ENCODE data around the gene SH3RF3.

SH3RF3 gene

DNA sequence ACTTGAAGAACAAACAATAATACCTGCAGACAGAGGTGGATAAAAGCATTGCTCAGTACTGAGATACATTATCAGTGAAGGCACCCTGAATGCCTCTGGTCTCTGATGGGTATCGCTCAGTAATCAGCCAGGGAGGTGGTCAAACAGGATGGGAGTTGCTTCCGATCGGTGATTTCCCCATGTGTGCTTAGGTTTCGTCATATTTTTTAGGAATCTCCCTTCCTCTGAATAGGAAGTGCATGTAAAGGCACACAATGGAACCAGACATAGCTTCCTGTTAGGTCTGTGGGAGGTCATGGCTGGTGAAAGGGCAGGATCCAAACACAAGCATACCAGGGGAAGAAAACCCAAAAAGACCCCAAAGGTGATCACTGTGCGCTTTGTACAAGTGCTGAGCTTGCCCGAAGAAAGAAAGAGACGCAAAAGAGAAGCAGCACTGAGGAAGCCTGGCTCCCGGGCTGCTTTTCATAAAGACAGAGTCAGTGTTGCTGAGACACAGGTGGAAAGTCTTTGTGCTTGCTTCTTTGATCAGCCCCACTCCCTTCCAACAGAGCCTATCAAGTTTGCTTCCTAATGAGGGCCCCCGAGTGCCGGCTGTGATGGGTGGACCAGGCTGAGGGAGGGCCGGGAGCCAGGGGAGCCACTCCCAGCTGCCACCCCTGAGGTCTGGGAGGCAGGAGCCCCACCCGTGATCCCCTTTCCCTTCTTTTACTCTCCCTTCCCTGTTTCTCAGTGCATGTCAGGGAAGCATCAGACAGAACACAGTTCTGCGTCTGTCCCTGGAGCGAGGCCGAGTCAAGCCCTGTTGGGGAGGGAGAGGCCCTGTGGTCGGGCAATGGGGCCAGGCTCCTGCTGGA, 138.2 kb downstream of the SH3RF3 start:
- peak in 2 of 10 donors; percentile 49 to 67 for DNase-seq
- intact Hi-C loops (cut with DNase I), result no loop called here

DNA sequence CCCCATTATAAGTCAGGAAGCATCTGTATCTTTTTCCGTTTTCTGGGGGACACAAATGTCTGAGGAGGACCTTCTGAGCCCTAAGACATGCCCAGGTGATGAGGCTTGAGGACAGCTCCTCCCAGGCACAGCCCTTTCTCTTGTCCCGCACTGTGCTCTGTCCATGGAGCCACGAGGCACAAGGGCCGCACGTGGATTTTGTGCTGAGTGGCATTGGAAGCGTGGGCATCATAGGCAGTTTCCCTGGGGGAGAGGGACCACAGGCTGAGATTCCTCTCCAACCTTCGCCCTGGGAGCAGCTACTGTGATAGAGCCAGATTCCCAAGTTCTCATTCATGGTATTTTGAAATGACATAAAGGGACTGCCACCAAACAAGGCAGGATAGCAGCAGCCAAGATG, 139.9 kb downstream of the SH3RF3 start:
- intact Hi-C loops (cut with DNase I), result no loop called here
- peak in 2 of 10 donors; percentile 35 to 74 for DNase-seq

DNA sequence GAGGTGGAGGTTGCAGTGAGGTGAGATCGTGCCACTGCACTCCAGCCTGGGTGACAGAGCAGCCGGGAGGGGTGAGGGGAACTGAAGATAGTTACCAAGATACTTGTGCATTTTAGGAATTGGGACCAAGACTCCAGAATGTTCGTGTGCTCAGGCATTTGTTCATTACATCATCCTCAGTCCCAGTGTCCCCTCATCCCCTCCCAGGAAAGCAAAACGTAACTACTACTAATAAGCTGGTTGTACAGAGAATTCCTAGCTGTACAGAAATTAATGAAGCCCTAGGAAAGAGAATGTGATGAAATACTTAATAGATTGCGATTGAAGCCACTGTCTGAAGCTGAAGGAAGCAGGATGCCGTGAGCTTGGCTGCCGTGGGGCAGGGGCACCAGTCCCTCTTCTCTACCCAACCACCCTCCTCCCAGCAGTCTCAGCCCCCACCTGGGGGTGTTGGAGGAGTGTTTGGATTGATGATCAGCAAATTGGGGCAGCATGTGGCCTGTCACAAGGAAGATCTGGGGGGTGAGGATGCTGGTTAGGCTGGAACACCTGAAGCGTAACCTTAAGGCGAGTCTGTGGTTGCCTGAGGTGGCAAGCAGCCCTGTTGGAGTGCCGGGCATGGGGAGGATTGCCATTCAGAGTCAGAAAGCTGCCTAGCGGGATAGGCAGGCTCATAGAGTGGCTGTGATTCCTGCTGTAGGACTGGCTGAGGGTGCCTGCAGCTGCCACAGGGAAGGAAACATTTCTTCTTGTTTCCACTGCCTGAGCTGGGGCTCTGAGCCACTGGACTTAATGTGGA, 140.9 kb downstream of the SH3RF3 start:
- intact Hi-C loops (cut with DNase I), result no loop called here

DNA sequence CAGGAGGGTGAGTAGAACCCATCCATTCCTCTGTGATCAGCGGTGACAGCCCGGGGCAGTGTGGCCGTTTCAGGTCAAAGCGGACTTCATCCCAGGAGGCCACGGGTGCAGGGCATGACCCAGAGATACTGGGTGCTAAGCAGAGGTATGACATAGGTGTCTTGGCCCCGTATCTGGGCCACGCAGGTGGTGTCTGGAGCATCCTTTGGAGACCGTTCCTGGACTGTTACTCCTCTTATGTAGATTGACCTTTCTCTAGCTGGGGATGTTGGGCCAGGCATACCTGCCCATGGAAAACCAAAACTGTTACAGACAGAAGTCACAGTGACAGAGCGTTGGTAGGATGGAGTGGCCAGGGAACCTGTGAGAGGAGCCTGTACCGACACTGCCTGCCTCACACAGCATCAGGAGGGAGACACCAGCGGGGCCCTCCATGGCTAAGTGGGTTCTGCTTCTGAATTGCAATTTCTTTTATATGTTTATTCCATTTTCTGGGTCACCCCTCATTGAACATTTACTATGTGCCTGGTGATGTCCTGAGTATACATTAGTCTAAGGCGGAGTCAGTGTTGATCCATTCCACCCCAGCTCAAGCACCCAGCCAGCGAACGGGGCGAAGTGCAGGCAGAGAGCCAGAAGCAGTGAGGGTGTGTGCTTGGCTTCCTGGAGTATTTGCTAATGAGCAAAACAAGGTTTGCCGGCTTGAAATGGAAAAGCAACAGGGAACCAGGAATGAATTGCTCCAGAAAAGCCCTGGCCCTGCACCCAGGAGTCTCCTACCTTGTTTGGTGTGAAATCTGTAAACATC, 141.7 kb downstream of the SH3RF3 start:
- peak in 2 of 10 donors; percentile 64 to 73 for DNase-seq
- intact Hi-C loops (cut with DNase I), result no loop called here

More for the DNA sequence above, 140.9 kb downstream of the SH3RF3 start:
- DNase-seq, result peak in 2 of 10 donors; percentile 42 to 62

DNA sequence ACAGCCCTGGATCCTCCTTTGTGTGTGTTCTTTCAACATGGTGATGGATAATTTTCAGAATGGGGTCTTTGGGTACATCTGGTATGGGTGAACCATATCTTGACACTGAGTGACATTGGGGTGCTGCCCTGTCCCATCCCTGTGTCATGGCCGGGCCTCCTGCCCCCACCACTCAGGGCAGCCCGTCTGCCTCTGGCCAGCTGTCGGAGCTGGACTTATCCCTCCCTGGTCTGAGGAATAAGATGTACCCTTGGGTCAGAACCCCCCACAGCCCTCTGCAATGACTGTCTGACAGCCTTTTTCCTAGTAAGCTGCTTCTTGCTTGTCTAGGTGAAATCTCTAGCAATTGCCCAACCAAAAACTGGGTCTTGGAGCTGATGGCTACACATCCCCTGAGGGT, 142.9 kb downstream of the SH3RF3 start:
- intact Hi-C loops (cut with DNase I), result no loop called here
- DNase-seq, result peak in 2 of 10 donors; percentile 22 to 24

DNA sequence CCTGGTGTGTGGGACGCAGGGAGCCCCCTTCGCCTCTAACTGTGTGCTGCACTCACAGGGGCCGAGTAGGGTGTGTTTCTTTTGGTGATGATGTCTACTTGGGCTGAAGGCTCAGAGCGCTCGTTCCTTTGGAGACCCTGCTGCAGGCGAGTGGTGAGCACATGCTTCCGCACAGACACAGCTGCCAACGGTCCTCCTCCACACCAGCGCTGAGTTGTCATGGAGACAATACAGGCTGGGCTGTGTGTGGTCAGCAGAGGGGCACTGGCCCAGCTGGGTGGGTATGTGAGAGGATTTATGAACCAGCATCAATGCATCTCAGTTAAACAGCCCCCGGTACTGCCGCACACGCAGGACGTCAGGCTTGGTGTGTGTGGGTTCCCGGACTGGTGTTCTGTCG, 143.5 kb downstream of the SH3RF3 start:
- DNase-seq, result peak in 3 of 10 donors; percentile 21 to 87 (median 73)
- intact Hi-C loops (cut with DNase I), result no loop called here

DNA sequence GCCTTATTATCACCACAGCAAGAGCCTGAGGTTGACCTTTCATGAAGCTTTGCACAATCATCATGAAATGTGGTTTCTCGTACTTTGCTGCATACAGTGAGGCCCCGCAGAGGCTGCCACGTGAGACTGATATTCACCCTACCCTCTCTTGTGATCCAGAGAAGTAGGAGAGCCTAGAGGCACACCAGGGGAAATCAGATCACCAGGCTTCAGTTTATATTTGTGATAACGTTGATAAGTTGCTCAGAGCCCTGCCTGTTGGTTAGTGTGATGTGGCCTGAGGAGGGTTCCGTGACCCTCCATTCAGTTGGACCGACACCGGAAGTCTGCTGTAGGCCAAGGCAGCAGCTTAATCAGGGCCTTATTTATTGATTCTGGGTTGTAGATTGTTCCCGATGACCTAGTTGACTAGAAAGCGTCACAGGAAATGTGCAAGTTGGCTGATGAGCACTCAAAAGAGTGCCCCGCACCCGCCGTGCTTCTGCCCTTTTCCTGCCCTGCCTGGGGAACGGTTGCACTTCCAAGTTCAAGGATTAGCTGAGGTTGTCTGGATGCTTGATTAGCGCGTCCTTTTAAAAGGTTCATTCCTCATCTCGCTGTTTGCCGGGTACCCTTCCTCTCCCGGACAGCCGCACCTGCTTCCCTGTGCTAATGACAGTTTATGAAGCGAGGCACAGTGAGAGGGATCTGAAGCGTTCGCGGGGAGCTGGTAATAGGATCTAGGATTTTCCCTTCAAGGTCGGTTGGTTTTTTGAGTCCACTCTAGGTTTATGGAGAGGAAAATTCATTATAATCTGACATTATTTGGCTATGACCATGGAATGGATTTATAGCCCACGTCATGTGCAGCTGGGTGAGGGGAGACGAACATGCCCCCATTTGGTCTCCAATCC, 146.4 kb downstream of the SH3RF3 start:
- intact Hi-C loops (cut with DNase I), result no loop called here

DNA sequence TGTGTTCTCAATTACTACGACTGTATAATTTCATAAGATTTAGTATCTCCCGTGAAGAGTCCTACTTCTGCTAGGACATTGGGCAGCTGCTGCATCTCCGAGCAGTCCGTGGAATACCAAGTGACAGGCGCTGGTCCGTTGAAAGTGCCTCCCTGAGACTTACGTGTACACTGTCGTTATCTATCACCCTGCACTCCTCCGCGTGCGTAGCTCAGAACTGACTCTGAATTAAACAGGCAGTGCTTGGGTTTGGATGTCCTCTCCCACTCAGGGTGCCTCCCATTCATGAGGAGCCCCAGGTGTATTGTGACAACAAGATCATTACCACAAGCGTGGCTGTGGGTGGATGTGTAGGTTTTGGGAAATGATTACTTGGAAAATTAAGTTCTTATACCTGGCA, 148.4 kb downstream of the SH3RF3 start:
- DNase-seq, result peak in 2 of 10 donors; percentile 42 to 48
- intact Hi-C loops (cut with DNase I), result no loop called here

More for the DNA sequence above, 146.4 kb downstream of the SH3RF3 start:
- peak in 3 of 10 donors; percentile 29 to 69 (median 37) for DNase-seq

DNA sequence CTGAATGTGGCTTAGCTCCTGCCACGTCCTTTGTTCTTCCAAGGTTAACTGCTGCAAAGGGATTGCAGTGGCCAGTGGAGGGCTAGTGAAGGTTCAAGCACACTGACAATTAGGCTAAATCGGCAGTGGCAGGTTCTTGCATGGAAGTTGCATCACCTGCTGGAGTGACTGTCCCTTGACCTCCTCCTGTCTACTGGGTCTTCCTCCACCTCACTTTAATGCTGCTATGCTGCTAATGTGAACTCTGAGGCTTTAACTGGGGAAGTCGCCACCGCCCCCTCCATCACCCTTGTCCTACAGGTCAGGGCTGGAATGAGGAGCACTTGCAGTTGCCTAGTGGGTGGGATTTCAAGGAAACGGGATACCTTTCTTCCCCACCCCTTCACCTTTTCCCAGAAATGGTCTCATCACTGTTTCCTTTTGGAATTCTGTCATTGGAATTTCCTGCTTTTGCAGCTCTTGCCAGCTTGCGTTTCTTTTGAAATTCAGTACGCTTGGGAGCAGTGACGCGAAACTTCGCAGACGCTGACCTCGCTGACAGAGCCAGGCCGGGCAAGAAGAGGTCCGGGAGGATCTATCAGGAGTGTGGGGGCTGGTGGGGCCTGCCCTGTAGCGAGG, 150.3 kb downstream of the SH3RF3 start:
- intact Hi-C loops (cut with DNase I), result no loop called here
- peak in 2 of 10 donors; percentile 37 to 49 for DNase-seq

DNA sequence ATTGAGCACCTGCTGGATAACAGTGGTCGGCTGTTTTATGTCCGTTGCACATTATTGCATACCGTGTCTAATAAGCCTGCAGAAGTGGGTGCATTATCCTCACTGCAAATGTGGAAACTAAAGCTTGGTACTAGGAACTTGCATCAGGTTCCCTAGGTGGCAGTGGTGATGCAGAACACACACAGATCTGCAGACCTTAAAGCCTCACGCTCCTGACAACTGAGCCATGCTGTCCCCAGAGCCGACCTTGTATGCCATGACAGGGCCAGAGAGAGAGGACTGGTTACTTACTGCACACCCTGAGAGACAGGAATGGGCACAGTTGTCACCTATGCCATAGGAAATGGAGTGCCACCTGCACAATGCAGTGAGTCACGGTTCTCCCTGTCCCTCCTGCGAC, 151.8 kb downstream of the SH3RF3 start:
- no peak for DNase-seq
- intact Hi-C loops (cut with DNase I), result loop anchor here (10.0 kb wide), 1 partner anchor 214 kb away; no protein-coding TSS in a partner anchor

DNA sequence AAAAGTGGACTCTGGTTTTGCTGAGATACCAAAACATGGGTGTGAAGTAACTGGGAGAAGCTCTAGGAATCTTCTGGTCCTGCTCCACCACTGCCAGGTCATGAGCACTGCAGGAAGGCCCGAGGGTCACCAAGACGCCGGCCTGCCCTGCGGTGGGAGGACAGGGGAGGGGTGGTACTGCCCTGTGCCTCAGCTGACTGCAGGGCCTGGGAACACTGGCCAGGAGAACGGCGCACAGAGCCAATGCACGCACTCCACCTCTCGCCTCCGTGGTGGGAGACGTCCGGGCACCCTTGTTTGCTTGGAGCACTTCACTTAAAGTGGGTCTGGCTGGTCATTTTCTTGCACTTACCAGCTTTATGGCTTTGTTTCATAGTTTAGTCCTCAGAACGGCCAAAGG, 153.4 kb downstream of the SH3RF3 start:
- intact Hi-C loops (cut with DNase I), result loop anchor here (10.0 kb wide), 1 partner anchor 212 kb away; no protein-coding TSS in a partner anchor
- DNase-seq, result peak in 1 of 10 donors; percentile 52

DNA sequence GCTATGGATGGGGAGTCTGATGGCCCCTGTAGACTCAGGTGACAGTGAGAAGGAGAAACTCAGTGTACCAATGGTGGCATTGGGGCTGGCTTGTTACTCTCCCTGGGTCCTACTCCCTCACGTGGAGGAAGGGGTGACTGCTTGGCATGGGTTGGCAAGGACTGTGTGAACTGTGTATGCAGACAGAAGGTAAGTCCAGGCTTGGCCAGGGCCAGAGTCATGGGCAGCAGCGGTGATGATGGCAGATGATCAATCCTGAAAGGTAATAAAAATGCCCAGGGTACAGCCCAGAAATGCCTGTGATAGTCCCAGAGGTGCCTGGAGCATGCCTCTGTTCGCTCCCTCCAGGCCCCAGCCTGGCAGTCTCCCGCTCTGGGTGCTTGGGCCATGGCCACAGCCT, 153.9 kb downstream of the SH3RF3 start:
- DNase-seq, result no peak
- intact Hi-C loops (cut with DNase I), result loop anchor here (10.0 kb wide), 1 partner anchor 212 kb away; no protein-coding TSS in a partner anchor

DNA sequence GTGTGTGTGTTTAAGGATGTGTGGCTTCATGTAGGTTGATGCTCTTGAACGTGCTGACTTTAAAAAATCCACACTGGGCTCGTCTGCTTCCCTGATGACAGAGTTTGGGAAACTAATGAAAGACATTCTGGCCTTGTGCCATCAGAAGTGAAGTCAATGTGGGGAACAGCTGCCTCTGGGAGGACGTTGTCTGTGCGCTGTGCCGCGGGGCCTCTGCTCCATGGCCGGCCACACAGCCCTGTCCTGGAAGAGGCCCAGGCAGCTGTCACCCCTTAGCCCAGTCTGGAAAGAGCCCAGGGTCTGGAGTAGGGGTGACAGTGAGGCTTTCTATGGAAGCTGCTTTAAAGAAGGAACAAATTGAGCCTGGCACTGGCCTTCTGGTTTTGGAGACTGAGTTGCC, 155.8 kb downstream of the SH3RF3 start:
- DNase-seq, result peak in 3 of 10 donors; percentile 17 to 84 (median 77)
- intact Hi-C loops (cut with DNase I), result loop anchor here (10.0 kb wide), 1 partner anchor 210 kb away; no protein-coding TSS in a partner anchor

DNA sequence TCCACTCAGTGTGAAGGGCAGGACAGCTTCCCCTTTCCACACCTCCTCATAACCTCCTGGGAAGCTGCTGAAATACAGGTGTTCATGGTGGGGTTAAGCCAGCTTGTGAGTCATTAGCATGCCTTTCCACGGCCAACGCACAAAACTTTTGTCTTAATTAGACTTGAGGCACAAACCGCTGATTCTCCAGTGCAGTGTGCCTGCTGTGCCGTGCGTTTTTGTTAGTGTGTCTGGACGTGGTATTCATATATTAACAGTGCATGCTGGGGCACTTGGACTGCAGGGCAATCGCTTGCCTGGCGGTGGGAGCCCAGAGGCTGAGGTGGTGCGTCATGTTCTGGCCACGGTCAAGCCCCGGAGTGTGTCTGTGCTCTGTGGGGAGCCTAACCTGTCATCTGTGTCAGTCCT, 156.2 kb downstream of the SH3RF3 start:
- intact Hi-C loops (cut with DNase I), result loop anchor here (10.0 kb wide), 1 partner anchor 210 kb away; no protein-coding TSS in a partner anchor
- DNase-seq, result peak in 1 of 10 donors; percentile 56

DNA sequence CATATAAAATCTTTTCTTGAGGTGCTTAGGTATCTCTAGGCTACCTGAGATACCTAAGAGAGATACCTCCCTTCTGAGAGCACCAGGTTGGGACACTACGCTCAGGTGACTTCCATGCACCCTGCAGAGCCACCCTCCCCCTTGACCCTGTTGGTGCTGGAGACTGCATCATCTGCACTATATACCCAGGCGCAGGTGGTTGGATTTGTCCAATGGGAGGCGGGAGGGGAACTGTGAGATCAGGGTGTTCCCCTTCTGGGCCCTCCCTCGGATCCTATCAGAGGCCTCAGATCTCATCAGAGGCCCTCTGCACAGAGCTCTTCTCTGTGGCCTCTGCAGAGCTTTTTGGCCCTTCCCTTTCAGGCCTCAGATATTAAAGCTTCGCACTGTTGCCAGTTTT, 158.4 kb downstream of the SH3RF3 start:
- peak in 2 of 10 donors; percentile 37 to 53 for DNase-seq
- intact Hi-C loops (cut with DNase I), result loop anchor here (10.0 kb wide), 1 partner anchor 207 kb away; no protein-coding TSS in a partner anchor

DNA sequence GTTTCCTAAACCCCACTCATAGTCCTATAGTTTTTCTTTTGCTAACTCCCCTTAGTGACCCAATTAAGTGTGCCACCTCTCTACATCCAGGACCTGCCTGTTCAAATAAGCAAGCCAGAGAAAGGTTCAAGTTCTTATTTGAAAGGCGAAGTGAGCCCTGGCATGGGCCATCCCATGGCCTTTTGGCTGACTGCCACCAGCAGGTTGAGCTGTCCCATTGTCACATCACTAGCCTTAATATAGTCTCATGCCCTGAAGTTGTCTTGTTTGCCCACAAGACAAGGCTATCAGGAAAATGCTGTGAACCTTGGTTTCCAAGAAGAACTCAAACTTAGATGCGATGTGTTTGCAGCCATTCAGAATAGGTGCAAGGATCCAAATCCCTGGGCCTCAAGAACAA, 158.8 kb downstream of the SH3RF3 start:
- intact Hi-C loops (cut with DNase I), result loop anchor here (10.0 kb wide), 1 partner anchor 207 kb away; no protein-coding TSS in a partner anchor
- peak in 1 of 10 donors; percentile 30 for DNase-seq

DNA sequence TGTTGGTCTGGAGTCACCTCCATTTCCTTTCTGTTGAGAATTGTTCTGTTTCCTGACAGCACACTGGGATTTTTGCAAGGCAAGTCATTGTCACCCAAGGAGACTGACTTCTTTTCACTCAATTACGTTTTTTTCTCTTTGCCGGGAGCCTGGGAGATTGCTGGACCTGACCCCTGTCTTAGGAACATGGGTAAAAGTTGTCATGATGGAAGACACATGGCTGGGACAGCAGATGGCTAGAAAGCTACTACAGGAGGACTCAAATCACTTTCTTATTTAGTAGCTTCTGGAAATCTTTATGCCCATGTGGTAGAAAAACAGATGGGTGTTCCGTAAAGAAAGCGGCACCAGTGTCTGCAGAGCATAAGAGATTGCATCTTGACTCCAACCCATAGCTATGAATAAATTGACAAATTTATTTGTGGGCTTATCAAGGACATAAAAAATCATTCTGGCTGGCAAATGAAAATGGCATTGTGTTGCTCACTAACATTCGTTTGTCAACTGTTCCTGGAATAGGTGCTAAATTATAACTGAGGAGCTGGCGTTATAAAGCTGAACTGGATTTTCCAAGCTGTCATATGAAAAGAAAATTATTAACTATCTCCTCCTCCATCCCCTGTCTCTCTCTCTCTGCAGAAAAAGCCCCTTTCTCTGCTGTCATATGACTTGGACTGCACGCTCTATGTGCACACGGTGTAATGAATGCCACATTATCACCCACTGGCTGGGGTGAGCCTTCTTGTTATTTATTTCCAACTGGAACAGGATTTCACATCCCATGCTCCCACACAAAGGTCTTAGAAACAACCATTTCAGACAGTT, 159.8 kb downstream of the SH3RF3 start:
- peak in 1 of 10 donors; percentile 33 for DNase-seq
- intact Hi-C loops (cut with DNase I), result loop anchor here (10.0 kb wide), 1 partner anchor 206 kb away; no protein-coding TSS in a partner anchor
